ENCODE results near the gene TMEM202. TPM values are rescaled to one million over a fixed set of nuclear protein-coding genes. Genes with fewer than 3 reads are reported as not detected.
A peak's percentile ranks its signal among the peaks of the same experiment; 100 is the strongest.
"Not testable (repeated sequence)": the region's sequence is repeated elsewhere in the genome, so short reads cannot be mapped to it uniquely, and the experiment has no call there.

The TMEM202 gene
- total RNA-seq, 1 donor from 2014 or later, result not detected

- DNase-seq (ENCODE audit: low spot score) (no peak), ATAC-seq (peak; percentile 74)
Observed at GRCh38 chr15:72398648-72399047, 543 bp downstream of the TMEM202 start.

GRCh38 chr15:72402726-72403125, 4.6 kb downstream of the TMEM202 start:
- no peak for ATAC-seq

GRCh38 chr15:72404356-72404755, 6.3 kb downstream of the TMEM202 start:
- DNase-seq (ENCODE audit: low spot score), result no peak

More at GRCh38 chr15:72402726-72403125, 4.6 kb downstream of the TMEM202 start:
- DNase-seq (ENCODE audit: low spot score), result no peak

GRCh38 chr15:72404841-72405240, 6.7 kb downstream of the TMEM202 start:
- DNase-seq (ENCODE audit: low spot score) (no peak), ATAC-seq (no peak)

More at GRCh38 chr15:72404356-72404755, 6.3 kb downstream of the TMEM202 start:
- no peak for ATAC-seq

GRCh38 chr15:72406936-72407335, 8.8 kb downstream of the TMEM202 start:
- no peak for ATAC-seq

GRCh38 chr15:72411111-72411510, 13.0 kb downstream of the TMEM202 start:
- DNase-seq (ENCODE audit: low spot score), result no peak
- no peak for ATAC-seq

More at GRCh38 chr15:72406936-72407335, 8.8 kb downstream of the TMEM202 start:
- no peak for DNase-seq (ENCODE audit: low spot score)

- ATAC-seq, result no peak
- no peak for DNase-seq (ENCODE audit: low spot score)
Observed at GRCh38 chr15:72411544-72411943, 13.4 kb downstream of the TMEM202 start.

- not testable (repeated sequence) for ATAC-seq; DNase-seq (ENCODE audit: low spot score)
Observed at GRCh38 chr15:72413337-72413736, 15.2 kb downstream of the TMEM202 start.

GRCh38 chr15:72415304-72415703, 17.2 kb downstream of the TMEM202 start:
- ATAC-seq (no peak), DNase-seq (ENCODE audit: low spot score) (no peak)

GRCh38 chr15:72419768-72420167, 21.7 kb downstream of the TMEM202 start:
- not testable (repeated sequence) for DNase-seq (ENCODE audit: low spot score); ATAC-seq

- no peak for DNase-seq (ENCODE audit: low spot score)
- no peak for ATAC-seq
Observed at GRCh38 chr15:72420576-72420975, 22.5 kb downstream of the TMEM202 start.

GRCh38 chr15:72421484-72421883, 23.4 kb downstream of the TMEM202 start:
- DNase-seq (ENCODE audit: low spot score) (no peak), ATAC-seq (no peak)

- no peak for ATAC-seq
- DNase-seq (ENCODE audit: low spot score), result no peak
Observed at GRCh38 chr15:72423256-72423655, 25.2 kb downstream of the TMEM202 start.

GRCh38 chr15:72426753-72427152, 28.6 kb downstream of the TMEM202 start:
- no peak for ATAC-seq
- no peak for DNase-seq (ENCODE audit: low spot score)

GRCh38 chr15:72437650-72438316, 39.7 kb downstream of the TMEM202 start:
- DNase-seq (ENCODE audit: low spot score), result no peak
- no peak for ATAC-seq

GRCh38 chr15:72442848-72443247, 44.7 kb downstream of the TMEM202 start:
- DNase-seq (ENCODE audit: low spot score); ATAC-seq: not testable (repeated sequence)

- DNase-seq (ENCODE audit: low spot score), result no peak
- no peak for ATAC-seq
Observed at GRCh38 chr15:72445426-72445825, 47.3 kb downstream of the TMEM202 start.

- no peak for ATAC-seq
Observed at GRCh38 chr15:72450805-72451204, 52.7 kb downstream of the TMEM202 start.

GRCh38 chr15:72451224-72451623, 53.1 kb downstream of the TMEM202 start:
- ATAC-seq (no peak), DNase-seq (ENCODE audit: low spot score) (no peak)

More at GRCh38 chr15:72450805-72451204, 52.7 kb downstream of the TMEM202 start:
- no peak for DNase-seq (ENCODE audit: low spot score)

GRCh38 chr15:72456684-72457083, 58.6 kb downstream of the TMEM202 start:
- no peak for DNase-seq (ENCODE audit: low spot score)
- no peak for ATAC-seq

All from left lobe of liver (tissue), 2 donors.